Cardiac ventricle fibroblast (primary cell): ENCODE results near the gene ABCA7. TPM values are rescaled to one million over a fixed set of nuclear protein-coding genes. Genes with fewer than 3 reads are reported as not detected.

Source experiments
- total RNA-seq: library from RNA; depleted of rRNA; stranded (reverse); fragments of >200 nt; gene quantifications from 2 replicates; pipeline ENCODE4 v1.2.3, GENCODE V29; 2015

Gene ABCA7
- 2.7 and 3.6 TPM in 2 replicates for total RNA-seq

GRCh38 chr19:1039646-1040475, at the start of gene ABCA7:
TSS of gene ABCA7 (plus strand) at chr19:1040107. CDS start at chr19:1041362, 1,255 bp downstream.

GRCh38 chr19:1000095-1000494, 39.8 kb upstream of the ABCA7 start, which contains the start of gene GRIN3B:
TSS of gene GRIN3B (plus strand) at chr19:1000419. CDS start at chr19:1000438, 19 bp downstream.

GRCh38 chr19:1020868-1021425, 19.0 kb upstream of the ABCA7 start, which contains the start of gene TMEM259:
TSS of gene TMEM259 (minus strand) at chr19:1021123. CDS start at chr19:1020996, 127 bp downstream.

GRCh38 chr19:1025960-1026782, 13.7 kb upstream of the ABCA7 start, which contains the start of gene CNN2:
TSS of gene CNN2 (plus strand) at chr19:1026608. CDS start at chr19:1026662, 54 bp downstream.

GRCh38 chr19:1066748-1067340, 26.9 kb downstream of the ABCA7 start, which contains the start of gene ARHGAP45:
TSS of gene ARHGAP45 (plus strand) at chr19:1067167. CDS start at chr19:1067406, 239 bp downstream.

GRCh38 chr19:1094978-1095701, 55.2 kb downstream of the ABCA7 start, which contains the start of gene POLR2E:
TSS of gene POLR2E (minus strand) at chr19:1095375. CDS start at chr19:1095315, 60 bp downstream.

GRCh38 chr19:1103708-1104310, 63.9 kb downstream of the ABCA7 start, which contains the start of gene GPX4:
TSS of gene GPX4 (plus strand) at chr19:1103994. CDS start at chr19:1104044, 50 bp downstream.

Other genes with a start within 250 kb of the ABCA7 start
- gene PTBP1, start 242.7 kb upstream of the ABCA7 start, total RNA-seq, result 139 and 147 TPM in 2 replicates
- 0.10 and 0.44 TPM in 2 replicates for gene PLPPR3, start 218.2 kb upstream of the ABCA7 start, total RNA-seq
- gene AZU1, start 212.3 kb upstream of the ABCA7 start, total RNA-seq, result not detected in 2 replicates
- not detected in 2 replicates for gene PRTN3, start 199.1 kb upstream of the ABCA7 start, total RNA-seq
- gene ELANE, start 187.8 kb upstream of the ABCA7 start, total RNA-seq, result 4.6 and 5.4 TPM in 2 replicates
- 1,761 and 1,927 TPM in 2 replicates for gene CFD, start 180.4 kb upstream of the ABCA7 start, total RNA-seq
- gene MED16, start 146.9 kb upstream of the ABCA7 start, total RNA-seq, result 30.8 and 34.1 TPM in 2 replicates
- gene RNU6-9, start 146.6 kb upstream of the ABCA7 start, total RNA-seq, result not detected in 2 replicates
- 42.6 and 50.5 TPM in 2 replicates for gene R3HDM4, start 126.9 kb upstream of the ABCA7 start, total RNA-seq
- gene KISS1R, start 122.8 kb upstream of the ABCA7 start, total RNA-seq, result not detected in 2 replicates
- gene ARID3A, start 114.1 kb upstream of the ABCA7 start, total RNA-seq, result 2.6 and 4.9 TPM in 2 replicates
- 25.3 and 36.2 TPM in 2 replicates for gene WDR18, start 55.8 kb upstream of the ABCA7 start, total RNA-seq
- gene GRIN3B, start 39.7 kb upstream of the ABCA7 start, total RNA-seq, result 0.88 and 1.2 TPM in 2 replicates
- 99.7 and 104 TPM in 2 replicates for gene TMEM259, start 19.0 kb upstream of the ABCA7 start, total RNA-seq
- not detected in 2 replicates for gene RNU6-2, start 18.6 kb upstream of the ABCA7 start, total RNA-seq
- gene CNN2, start 13.5 kb upstream of the ABCA7 start, total RNA-seq, result 149 and 154 TPM in 2 replicates
- 0.37 and 0.39 TPM in 2 replicates for gene ARHGAP45, start 27.1 kb downstream of the ABCA7 start, total RNA-seq
- 191 and 315 TPM in 2 replicates for gene POLR2E, start 55.3 kb downstream of the ABCA7 start, total RNA-seq
- gene GPX4, start 63.9 kb downstream of the ABCA7 start, total RNA-seq, result 470 and 535 TPM in 2 replicates
- 37.6 and 40.9 TPM in 2 replicates for gene SBNO2, start 134.2 kb downstream of the ABCA7 start, total RNA-seq
- gene STK11, start 165.7 kb downstream of the ABCA7 start, total RNA-seq, result 47.5 and 52.5 TPM in 2 replicates
- gene CBARP, start 197.9 kb downstream of the ABCA7 start, total RNA-seq, result 1.4 and 2.3 TPM in 2 replicates
- gene ATP5F1D, start 201.6 kb downstream of the ABCA7 start, total RNA-seq, result 89.8 and 122 TPM in 2 replicates
- gene MIDN, start 208.5 kb downstream of the ABCA7 start, total RNA-seq, result 46.7 and 59.6 TPM in 2 replicates
- gene CIRBP, start 229.2 kb downstream of the ABCA7 start, total RNA-seq, result 265 and 335 TPM in 2 replicates
- gene FAM174C, start 235.4 kb downstream of the ABCA7 start, total RNA-seq, result 52.9 and 54.6 TPM in 2 replicates
- gene EFNA2, start 245.8 kb downstream of the ABCA7 start, total RNA-seq, result not detected in 2 replicates